ENCODE data around the gene DLGAP4.

GRCh38 chr20:36526521-36527011 lies 220.4 kb downstream of the DLGAP4 start:
- TF ChIP-seq CTCF (IDR thresholded peaks at IDR 0.05; ENCODE audit: low read length), result no peak
- TF ChIP-seq EZH2 (optimal IDR thresholded peaks at IDR 0.05; ENCODE audit: low read depth, low read length), result no peak
- no peak for TF ChIP-seq EZH2phosphoT487 (IDR thresholded peaks at IDR 0.05; ENCODE audit: low read length)
